ENCODE results near the gene POLR1G. TPM values are rescaled to one million over a fixed set of nuclear protein-coding genes. Genes with fewer than 3 reads are reported as not detected.
A peak's percentile ranks its signal among the peaks of the same experiment; 100 is the strongest.

The POLR1G gene
- total and polyA plus RNA-seq, 9 of the 15 experiments (the other 6 are each of a cell fraction or from before 2014, with no cell fraction given) = 3.0 to 50.1 (median 27.4) TPM

DNA sequence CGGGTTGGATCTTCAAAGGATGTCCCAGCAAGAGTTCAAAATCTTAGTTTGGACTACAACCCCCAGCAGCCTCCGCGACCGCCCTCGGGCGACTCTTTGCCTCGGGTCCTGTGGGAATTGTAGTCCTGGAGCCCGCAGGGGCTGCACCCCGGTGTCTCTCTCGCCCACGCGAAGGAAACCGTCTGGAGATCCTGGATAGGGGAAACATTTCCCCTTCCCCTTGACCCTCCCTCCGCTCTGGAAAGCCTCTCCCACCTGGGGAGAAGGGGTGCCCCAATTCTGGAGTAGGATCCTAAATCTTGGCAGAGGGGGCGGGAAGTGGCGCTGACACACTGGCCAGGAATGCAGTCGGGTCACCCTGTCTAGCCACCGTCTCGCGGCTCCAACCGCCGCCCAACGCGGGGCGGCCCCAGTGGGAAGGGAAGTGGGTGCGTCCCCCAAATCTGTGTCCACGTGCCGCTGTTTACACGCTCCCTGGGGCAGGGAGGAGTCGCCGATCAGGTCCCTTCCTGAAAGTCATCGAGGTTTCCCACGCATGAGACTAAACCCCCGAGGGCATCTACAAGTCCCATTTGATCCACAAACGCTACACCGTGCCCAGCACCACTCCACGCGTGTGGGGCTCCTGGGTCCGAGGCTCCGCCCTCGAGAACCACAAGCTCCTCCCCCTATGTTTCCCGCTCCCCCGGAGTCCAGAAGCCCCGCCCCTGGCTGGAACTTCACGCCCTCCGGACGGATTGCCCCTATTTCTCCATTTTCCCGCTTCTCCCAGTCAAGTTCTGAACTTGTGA lies 814 bp upstream of the POLR1G start (continued):
- TF ChIP-seq, protein P1, sequence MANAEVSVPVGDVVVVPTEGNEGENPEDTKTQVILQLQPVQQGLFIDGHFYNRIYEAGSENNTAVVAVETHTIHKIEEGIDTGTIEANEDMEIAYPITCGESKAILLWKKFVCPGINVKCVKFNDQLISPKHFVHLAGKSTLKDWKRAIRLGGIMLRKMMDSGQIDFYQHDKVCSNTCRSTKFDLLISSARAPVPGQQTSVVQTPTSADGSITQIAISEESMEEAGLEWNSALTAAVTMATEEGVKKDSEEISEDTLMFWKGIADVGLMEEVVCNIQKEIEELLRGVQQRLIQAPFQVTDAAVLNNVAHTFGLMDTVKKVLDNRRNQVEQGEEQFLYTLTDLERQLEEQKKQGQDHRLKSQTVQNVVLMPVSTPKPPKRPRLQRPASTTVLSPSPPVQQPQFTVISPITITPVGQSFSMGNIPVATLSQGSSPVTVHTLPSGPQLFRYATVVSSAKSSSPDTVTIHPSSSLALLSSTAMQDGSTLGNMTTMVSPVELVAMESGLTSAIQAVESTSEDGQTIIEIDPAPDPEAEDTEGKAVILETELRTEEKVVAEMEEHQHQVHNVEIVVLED (CRISPR knock-in tag; IDR thresholded peaks at IDR 0.05) = no peak
- TF ChIP-seq, protein P2, sequence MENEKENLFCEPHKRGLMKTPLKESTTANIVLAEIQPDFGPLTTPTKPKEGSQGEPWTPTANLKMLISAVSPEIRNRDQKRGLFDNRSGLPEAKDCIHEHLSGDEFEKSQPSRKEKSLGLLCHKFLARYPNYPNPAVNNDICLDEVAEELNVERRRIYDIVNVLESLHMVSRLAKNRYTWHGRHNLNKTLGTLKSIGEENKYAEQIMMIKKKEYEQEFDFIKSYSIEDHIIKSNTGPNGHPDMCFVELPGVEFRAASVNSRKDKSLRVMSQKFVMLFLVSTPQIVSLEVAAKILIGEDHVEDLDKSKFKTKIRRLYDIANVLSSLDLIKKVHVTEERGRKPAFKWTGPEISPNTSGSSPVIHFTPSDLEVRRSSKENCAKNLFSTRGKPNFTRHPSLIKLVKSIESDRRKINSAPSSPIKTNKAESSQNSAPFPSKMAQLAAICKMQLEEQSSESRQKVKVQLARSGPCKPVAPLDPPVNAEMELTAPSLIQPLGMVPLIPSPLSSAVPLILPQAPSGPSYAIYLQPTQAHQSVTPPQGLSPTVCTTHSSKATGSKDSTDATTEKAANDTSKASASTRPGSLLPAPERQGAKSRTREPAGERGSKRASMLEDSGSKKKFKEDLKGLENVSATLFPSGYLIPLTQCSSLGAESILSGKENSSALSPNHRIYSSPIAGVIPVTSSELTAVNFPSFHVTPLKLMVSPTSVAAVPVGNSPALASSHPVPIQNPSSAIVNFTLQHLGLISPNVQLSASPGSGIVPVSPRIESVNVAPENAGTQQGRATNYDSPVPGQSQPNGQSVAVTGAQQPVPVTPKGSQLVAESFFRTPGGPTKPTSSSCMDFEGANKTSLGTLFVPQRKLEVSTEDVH (IDR thresholded peaks at IDR 0.05; ENCODE audit: low read depth, partially characterized antibody) = peak; percentile 59
- TF ChIP-seq, protein P3, sequence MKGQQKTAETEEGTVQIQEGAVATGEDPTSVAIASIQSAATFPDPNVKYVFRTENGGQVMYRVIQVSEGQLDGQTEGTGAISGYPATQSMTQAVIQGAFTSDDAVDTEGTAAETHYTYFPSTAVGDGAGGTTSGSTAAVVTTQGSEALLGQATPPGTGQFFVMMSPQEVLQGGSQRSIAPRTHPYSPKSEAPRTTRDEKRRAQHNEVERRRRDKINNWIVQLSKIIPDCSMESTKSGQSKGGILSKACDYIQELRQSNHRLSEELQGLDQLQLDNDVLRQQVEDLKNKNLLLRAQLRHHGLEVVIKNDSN (CRISPR knock-in tag; IDR thresholded peaks at IDR 0.05) = peak; percentile 81
- TF ChIP-seq ERF (CRISPR knock-in tag; IDR thresholded peaks at IDR 0.05) (no peak), ZNF239 (CRISPR knock-in tag; IDR thresholded peaks at IDR 0.05) (no peak), TBP (optimal IDR thresholded peaks at IDR 0.05; ENCODE audit: low read depth, low read length) (no peak), NFE2L1 (tag; IDR thresholded peaks at IDR 0.05; ENCODE audit: borderline replicate concordance, low read depth) (no peak), SIN3A (IDR thresholded peaks at IDR 0.05; ENCODE audit: borderline replicate concordance in 2 of 2, control insufficient read depth in 1 of 2, low read depth in 2 of 2, low read length in 2 of 2) (no peak; a peak in 2 of 4 replicates), MTA1 (IDR thresholded peaks at IDR 0.05; ENCODE audit: borderline replicate concordance) (peak; percentile 89), KDM1A (IDR thresholded peaks at IDR 0.05) (no peak; a peak in 1 of 4 replicates), BCOR (IDR thresholded peaks at IDR 0.05) (0 out of 2 replicates have a peak, but pooled peaks have one; percentile 7), RBM17 (IDR thresholded peaks at IDR 0.05; ENCODE audit: borderline replicate concordance, low read depth, low read length) (no peak), PHF21A (IDR thresholded peaks at IDR 0.05; ENCODE audit: borderline replicate concordance, low read depth) (no peak), MEIS2 (IDR thresholded peaks at IDR 0.05; ENCODE audit: partially characterized antibody) (peak; percentile 21), ZNF76 (CRISPR knock-in tag; IDR thresholded peaks at IDR 0.05; ENCODE audit: borderline replicate concordance) (no peak; the same call in 1 of the 2 replicates)
- TF ChIP-seq, protein P4, sequence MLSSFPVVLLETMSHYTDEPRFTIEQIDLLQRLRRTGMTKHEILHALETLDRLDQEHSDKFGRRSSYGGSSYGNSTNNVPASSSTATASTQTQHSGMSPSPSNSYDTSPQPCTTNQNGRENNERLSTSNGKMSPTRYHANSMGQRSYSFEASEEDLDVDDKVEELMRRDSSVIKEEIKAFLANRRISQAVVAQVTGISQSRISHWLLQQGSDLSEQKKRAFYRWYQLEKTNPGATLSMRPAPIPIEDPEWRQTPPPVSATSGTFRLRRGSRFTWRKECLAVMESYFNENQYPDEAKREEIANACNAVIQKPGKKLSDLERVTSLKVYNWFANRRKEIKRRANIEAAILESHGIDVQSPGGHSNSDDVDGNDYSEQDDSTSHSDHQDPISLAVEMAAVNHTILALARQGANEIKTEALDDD (IDR thresholded peaks at IDR 0.05) = no peak
- TF ChIP-seq, protein P5, sequence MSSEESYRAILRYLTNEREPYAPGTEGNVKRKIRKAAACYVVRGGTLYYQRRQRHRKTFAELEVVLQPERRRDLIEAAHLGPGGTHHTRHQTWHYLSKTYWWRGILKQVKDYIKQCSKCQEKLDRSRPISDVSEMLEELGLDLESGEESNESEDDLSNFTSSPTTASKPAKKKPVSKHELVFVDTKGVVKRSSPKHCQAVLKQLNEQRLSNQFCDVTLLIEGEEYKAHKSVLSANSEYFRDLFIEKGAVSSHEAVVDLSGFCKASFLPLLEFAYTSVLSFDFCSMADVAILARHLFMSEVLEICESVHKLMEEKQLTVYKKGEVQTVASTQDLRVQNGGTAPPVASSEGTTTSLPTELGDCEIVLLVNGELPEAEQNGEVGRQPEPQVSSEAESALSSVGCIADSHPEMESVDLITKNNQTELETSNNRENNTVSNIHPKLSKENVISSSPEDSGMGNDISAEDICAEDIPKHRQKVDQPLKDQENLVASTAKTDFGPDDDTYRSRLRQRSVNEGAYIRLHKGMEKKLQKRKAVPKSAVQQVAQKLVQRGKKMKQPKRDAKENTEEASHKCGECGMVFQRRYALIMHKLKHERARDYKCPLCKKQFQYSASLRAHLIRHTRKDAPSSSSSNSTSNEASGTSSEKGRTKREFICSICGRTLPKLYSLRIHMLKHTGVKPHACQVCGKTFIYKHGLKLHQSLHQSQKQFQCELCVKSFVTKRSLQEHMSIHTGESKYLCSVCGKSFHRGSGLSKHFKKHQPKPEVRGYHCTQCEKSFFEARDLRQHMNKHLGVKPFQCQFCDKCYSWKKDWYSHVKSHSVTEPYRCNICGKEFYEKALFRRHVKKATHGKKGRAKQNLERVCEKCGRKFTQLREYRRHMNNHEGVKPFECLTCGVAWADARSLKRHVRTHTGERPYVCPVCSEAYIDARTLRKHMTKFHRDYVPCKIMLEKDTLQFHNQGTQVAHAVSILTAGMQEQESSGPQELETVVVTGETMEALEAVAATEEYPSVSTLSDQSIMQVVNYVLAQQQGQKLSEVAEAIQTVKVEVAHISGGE (CRISPR knock-in tag; IDR thresholded peaks at IDR 0.05) = no peak; a peak in 1 of 6 replicates

Measured in K562 (cell line).